GM21619 (cell line): ENCODE data around the gene ANO2.

ENCODE experiments used
- ATAC-seq: cut with Tn5 transposase; IDR thresholded peaks from one replicate; pipeline ENCODE4 v1.9.1; 2021; ENCODE audit not compliant: unreplicated experiment

The ANO2 gene

GRCh38 chr12:5586201-5586600 lies 358.9 kb downstream of the ANO2 start:
- no peak for ATAC-seq

- ATAC-seq, result no peak
Measured at GRCh38 chr12:5585178-5585577, 359.9 kb downstream of the ANO2 start.

GRCh38 chr12:5584412-5585175 lies 360.5 kb downstream of the ANO2 start:
- no peak for ATAC-seq

- ATAC-seq, result no peak
Measured at GRCh38 chr12:5582541-5582940, 362.5 kb downstream of the ANO2 start.

- ATAC-seq, result no peak
Measured at GRCh38 chr12:5582018-5582417, 363.0 kb downstream of the ANO2 start.

- ATAC-seq, result no peak
Measured at GRCh38 chr12:5581616-5582015, 363.4 kb downstream of the ANO2 start.

GRCh38 chr12:5581019-5581418 lies 364.0 kb downstream of the ANO2 start:
- no peak for ATAC-seq

- no peak for ATAC-seq
Measured at GRCh38 chr12:5578775-5579174, 366.3 kb downstream of the ANO2 start.

GRCh38 chr12:5577741-5578140 lies 367.3 kb downstream of the ANO2 start:
- ATAC-seq, result no peak

- no peak for ATAC-seq
Measured at GRCh38 chr12:5577211-5577612, 367.8 kb downstream of the ANO2 start.

GRCh38 chr12:5575987-5576386 lies 369.1 kb downstream of the ANO2 start:
- no peak for ATAC-seq

GRCh38 chr12:5575232-5575631 lies 369.8 kb downstream of the ANO2 start:
- ATAC-seq, result no peak

- no peak for ATAC-seq
Measured at GRCh38 chr12:5573390-5573789, 371.7 kb downstream of the ANO2 start.

GRCh38 chr12:5571115-5571514 lies 373.9 kb downstream of the ANO2 start:
- ATAC-seq, result no peak

GRCh38 chr12:5570416-5570815 lies 374.6 kb downstream of the ANO2 start:
- no peak for ATAC-seq

GRCh38 chr12:5568325-5568981 lies 376.6 kb downstream of the ANO2 start:
- ATAC-seq, result no peak

GRCh38 chr12:5567016-5567725 lies 377.9 kb downstream of the ANO2 start:
- no peak for ATAC-seq

GRCh38 chr12:5565933-5566599 lies 379.0 kb downstream of the ANO2 start:
- ATAC-seq, result no peak

GRCh38 chr12:5562581-5562980 lies 382.5 kb downstream of the ANO2 start:
- no peak for ATAC-seq

GRCh38 chr12:5561846-5562245 lies 383.2 kb downstream of the ANO2 start:
- ATAC-seq, result no peak

- no peak for ATAC-seq
Measured at GRCh38 chr12:5561057-5561456, 384.0 kb downstream of the ANO2 start.
